SK-N-MC (cell line): Measurements from ENCODE around the gene CIAO2B.

Experiments
- EZH2 ChIP-seq: fragments of 200-600 bp; sonication (generic); IDR thresholded peaks from one replicate; pipeline ENCODE4 v1.6.1; 2017; ENCODE audit warnings: antibody characterized with exemption
- FOXP2 ChIP-seq: optimal IDR thresholded peaks from 2 replicates; pipeline ENCODE3; 2011; ENCODE audit warnings: mild to moderate bottlenecking, moderate library complexity; ENCODE audit not compliant: insufficient read depth; ENCODE audit errors: extremely low read length, control extremely low read depth
- POLR2AphosphoS5 ChIP-seq: IDR thresholded peaks from 2 replicates; pipeline ENCODE4 v1.6.1; 2012; ENCODE audit warnings: mild to moderate bottlenecking, low read depth, low read length, borderline replicate concordance

DNA sequence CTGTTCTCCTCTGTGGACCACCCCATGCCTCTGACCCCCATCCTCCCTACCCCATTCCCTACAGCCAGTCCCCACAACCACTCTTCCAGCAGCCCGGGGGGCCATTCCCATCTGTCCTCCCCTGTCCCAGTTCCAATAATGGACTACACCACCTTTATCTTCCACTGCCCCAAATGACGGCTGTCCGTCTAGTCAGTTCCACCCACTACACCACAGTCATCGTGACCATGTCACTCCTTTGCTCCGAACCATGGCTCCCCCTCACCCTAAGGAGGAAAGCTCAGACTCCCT, 38.6 kb downstream of the CIAO2B start:
- TF ChIP-seq EZH2 (no peak), POLR2AphosphoS5 (no peak), FOXP2 (no peak)
